Cardiac septum (tissue), 1 donor: Measurements from ENCODE around the gene SNX5. TPM values are rescaled to one million over a fixed set of nuclear protein-coding genes. Genes with fewer than 3 reads are reported as not detected.
"Not testable (repeated sequence)": the region's sequence is repeated elsewhere in the genome, so short reads cannot be mapped to it uniquely, and the experiment has no call there.

ENCODE experiments used
- DNase-seq: peaks from one replicate; pipeline ENCODE4 v3.0.0-alpha.2; 2020; ENCODE audit warnings: low spot score
- intact Hi-C: fragments of 100-400 bp; cut with DNase I; formaldehyde crosslinking; loops from one replicate; pipeline ENCODE4 v1.14.0; 2022
- total RNA-seq: library from RNA; stranded (reverse); fragmentation: NEBNext Ultra II Directional; extraction: Animal tissue kit (Norgen Biotek cat#: 25700); gene quantifications from one replicate; pipeline ENCODE4 v1.2.1, GENCODE V29; 2021
- donor health status: DM: no; HTN: no; CAD: no.

The SNX5 gene
- total RNA-seq, 1 donor from 2014 or later, result 42.1 TPM

GRCh38 chr20:17964632-17965031 is 4.0 kb downstream of the SNX5 start:
- no peak for DNase-seq
- intact Hi-C loops, result loop anchor here (5.0 kb wide), 1 partner anchor 173 kb away; the partner anchor contains the start of genes KAT14 and PET117

DNA sequence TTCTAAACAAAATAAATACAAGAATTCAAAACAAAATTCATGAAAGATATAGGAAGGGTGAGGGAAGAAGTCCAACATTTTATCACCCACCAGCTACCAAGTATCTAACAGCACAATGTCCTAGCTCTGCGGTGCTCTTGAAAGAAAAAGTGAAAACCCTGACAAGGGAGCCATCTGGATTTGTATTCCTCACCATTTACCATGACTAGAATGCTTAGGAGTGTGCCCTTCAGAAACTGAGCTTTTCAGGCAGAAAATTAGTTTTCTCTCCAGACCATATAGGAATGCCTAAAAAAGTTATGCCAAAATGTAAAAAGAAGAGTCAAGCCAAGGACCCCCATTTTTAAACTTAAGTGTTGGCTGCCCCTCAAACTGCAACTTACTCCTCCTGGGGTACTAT is 4.5 kb downstream of the SNX5 start:
- no peak for DNase-seq
- intact Hi-C loops, result no loop called here

- intact Hi-C loops, result no loop called here
- DNase-seq, result no peak
Measured at GRCh38 chr20:17963114-17963897, 5.3 kb downstream of the SNX5 start.

GRCh38 chr20:17961587-17961940 is 7.0 kb downstream of the SNX5 start:
- intact Hi-C loops, result no loop called here
- no peak for DNase-seq

- intact Hi-C loops, result no loop called here
- DNase-seq, result no peak
Measured at GRCh38 chr20:17960927-17961586, 7.5 kb downstream of the SNX5 start.

DNA sequence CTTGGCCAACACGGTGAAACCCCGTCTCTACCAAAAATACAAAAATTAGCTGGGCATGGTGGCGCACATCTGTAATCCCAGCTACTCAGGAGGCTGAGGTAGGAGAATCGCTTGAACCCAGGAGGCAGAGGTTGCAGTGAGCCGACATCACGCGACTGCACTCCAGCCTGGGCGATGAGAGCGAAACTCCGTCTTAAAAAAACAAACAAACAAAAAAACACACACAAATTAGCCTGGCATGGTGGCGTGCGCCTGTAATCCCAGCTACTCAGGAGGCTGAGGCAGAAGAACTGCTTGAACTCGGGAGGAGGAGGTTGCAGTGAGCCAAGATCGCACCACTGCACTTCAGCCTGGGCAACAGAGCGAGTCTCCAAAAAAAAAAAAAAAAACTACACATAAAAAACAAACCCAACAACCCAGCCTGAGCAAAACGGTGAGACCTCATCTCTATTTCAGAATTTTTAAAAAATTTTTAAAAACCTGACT is 8.2 kb downstream of the SNX5 start:
- DNase-seq, intact Hi-C loops: not testable (repeated sequence)

DNA sequence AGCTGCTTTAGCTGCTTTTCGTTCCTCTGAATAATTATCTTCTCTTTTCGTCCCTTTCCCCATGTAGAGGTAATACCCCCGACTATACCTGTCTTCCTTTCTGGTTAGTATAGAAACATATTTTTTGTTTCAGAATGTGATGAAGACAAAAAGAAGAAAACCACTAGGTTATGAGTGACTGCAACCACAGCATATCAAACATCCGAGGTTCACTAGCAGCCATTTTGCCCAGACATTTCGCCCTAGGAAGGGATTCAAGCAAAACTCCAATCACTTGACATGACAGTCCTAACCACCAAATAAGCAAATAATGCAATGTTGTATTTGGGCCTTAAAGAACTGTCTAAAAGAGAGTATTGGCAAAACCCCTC is 9.4 kb downstream of the SNX5 start:
- DNase-seq, result no peak
- intact Hi-C loops, result no loop called here

DNA sequence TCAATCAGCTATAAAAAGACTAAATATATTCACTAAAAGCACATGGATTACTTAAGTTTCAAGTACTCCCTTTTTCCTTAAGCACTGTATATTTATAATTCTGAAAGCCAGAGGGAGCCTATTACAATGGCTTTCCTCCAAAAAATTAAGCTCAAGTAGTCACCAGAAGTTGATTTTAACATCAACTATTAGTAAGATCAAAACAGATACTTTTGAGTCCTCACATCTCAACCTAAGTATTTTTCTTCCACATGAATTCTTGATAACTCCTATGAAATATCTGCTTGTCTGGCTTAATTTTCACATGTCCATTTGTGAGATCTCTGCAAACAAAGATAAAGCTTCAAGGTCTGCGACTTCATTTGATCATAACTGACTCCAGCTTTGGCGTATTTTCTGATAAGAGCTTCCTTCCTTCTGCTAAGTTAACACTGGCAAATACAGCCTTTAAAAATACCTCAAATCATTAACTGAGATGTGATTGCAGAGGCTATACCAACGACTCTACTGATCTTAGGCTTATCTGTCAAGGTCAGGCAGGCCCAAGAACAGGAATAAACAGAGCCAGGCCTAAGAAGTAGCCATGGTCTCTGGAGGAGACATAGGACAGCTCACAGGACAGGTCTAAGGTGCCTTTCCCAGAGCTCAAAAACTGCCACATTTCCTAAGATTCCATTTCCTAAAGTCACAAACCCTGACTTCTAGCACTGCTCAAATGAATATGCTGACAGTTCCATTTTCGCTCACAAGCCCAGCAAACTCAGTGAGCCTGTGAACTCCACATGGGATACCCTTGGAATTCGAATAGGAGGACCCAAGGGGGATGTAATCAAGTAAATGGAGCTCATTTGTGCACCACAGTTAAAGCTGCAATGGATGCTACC is 10.0 kb downstream of the SNX5 start:
- intact Hi-C loops, result no loop called here

DNA sequence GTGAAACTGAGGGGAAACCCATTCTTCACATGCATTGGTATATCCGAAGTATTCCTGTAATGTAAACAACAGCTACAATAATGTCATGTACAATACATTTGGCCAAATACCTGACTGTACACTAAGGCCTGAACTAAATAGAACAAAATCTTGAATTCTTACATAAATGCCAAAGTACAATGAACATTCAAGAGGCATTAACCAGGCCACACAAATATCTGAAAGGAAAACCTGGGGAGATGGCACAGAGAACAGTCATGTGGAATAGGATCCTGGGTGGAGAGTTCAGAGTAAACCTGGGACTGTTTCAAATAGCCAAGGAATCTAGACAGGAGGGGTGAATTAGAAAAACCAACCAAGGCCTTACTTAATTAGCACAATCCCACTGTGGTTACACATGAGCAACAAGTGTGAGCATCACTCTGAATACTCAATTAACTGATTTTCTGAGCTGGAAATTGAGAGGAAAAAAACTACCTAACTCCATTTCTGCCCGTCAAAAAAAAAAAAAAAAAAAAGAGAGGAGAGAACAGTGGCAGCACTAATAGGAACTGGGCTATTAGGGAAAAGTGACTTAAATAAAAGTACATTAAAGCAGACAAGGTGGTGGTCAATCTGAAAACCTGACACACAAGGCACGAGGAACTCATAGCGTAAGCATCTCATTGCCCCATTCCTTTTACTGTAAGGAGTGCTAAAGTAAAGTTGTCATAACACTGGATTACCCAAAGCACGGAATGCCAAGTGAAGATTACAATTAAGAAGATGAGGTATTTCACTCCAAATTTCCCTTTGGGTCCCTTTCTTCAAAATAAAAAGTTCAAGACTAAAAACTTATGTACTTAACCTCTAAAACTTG is 10.9 kb downstream of the SNX5 start:
- intact Hi-C loops, result no loop called here
- no peak for DNase-seq

More for the DNA sequence above, 10.0 kb downstream of the SNX5 start:
- DNase-seq, result no peak

- intact Hi-C loops, result no loop called here
- no peak for DNase-seq
Measured at GRCh38 chr20:17956099-17956685, 12.4 kb downstream of the SNX5 start.

DNA sequence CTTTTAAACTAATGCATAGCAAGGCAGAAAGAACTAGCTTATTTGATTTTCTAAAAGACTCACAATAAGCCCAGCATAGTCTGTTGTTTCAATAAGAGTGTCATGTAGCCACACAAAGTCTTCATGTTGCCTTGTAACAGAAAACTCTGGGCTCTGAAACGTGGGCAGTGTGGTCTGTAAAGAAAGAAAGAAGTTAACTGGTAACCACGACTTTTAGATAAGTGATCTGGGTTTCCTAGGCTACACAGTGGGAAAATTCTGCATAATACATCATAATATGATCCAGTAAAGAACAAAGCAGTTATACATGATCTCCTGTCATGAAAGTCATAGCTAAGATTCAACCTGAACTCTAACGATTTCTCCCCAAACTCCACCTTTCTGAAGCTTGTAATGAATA is 13.3 kb downstream of the SNX5 start:
- no peak for DNase-seq
- intact Hi-C loops, result no loop called here

GRCh38 chr20:17953935-17954334 is 14.7 kb downstream of the SNX5 start:
- intact Hi-C loops, result no loop called here
- no peak for DNase-seq

- no peak for DNase-seq
- intact Hi-C loops, result no loop called here
Measured at GRCh38 chr20:17952692-17953684, 15.6 kb downstream of the SNX5 start.

- no peak for DNase-seq
- intact Hi-C loops, result no loop called here
Measured at GRCh38 chr20:17951323-17951722, 17.3 kb downstream of the SNX5 start.

- intact Hi-C loops, result no loop called here
- no peak for DNase-seq
Measured at GRCh38 chr20:17950670-17951069, 17.9 kb downstream of the SNX5 start.

GRCh38 chr20:17949899-17950298 is 18.7 kb downstream of the SNX5 start:
- intact Hi-C loops, result no loop called here
- no peak for DNase-seq

DNA sequence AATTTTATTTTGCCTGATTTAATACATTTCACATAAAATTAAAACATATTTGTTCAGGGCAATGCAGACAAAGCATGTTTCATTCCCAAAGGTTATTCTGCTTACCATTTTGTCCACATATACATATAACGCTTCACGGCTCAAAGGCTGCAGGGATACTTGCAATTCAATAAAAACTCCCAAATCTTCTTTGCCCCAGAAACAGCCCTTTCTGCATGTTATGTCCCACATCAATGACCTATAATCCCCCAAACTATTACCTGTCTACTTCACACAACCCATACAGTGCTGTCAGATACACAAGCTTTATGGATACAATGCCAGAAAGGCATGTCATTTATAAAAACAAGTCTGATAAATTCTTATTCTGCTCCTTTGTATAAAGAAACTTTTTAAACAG is 20.2 kb downstream of the SNX5 start:
- intact Hi-C loops, result no loop called here
- no peak for DNase-seq

DNA sequence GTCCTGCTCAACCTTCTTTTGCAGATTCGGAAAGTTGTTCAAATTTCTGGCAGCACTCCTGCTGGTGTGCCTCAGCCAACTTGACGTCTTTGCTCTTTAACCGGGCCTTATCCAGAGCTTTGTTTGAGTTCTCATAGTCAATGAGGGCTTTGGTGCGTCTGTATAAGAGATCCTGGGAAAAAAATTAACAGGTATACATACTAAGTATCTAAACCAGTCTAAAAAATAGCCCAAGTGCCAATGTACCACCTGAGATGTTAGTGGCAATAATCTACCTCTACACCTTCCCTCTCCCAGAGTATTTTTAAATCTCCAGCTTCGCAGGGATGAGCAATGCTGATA is 21.1 kb downstream of the SNX5 start:
- no peak for DNase-seq
- intact Hi-C loops, result no loop called here
